ENCODE data around the gene PDCD7. TPM values are rescaled to one million over a fixed set of nuclear protein-coding genes. Genes with fewer than 3 reads are reported as not detected.

Gene PDCD7
- polyA plus RNA-seq, 2 of the 4 experiments (the other 2 are of a cell fraction) = 19.0 to 23.7 TPM

DNA sequence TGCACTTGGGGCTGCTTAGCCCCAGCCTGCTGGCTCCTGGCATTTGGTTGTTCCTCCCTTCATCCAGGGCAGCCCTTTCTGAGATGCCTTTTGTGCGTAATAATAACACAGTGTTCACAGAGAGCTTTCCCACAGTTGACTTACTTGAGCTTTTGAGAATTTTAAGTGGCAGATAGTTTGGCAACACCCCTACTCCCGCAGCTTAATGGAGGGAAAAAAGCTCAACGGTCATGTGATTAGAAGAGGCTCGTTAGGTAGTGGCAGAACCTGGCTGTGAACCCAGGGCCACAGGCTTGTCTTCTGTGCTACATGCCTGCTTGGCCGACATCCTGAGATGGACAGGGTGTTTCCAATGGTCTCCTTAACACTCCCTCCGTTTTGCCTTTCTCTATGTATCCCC is 52.3 kb downstream of the PDCD7 start:
- Histone ChIP-seq H3K4me3 (no peak overlapping the region), H3K4me1 (peaks cover 7% of the 10 kb centered on the region; the same call in 1 of the 3 replicates), H3K4me2 (no peak overlapping the region), H3K27ac (no peak overlapping the region), H3K9me3 (no peaks in the 10 kb centered on the region)
- POLR2A ChIA-PET = no interaction called here
- ATAC-seq = no peak
- WGBS (ENCODE audit: missing lambda C conversion rate) = 58% methylated on average over 6 of the region's 6 CpGs
- no peak for FAIRE-seq
- TF ChIP-seq KDM5A (IDR thresholded peaks at IDR 0.05) (no peak), NR3C1 (IDR thresholded peaks at IDR 0.05) (no peak)
- DNase-seq (ENCODE audit: low read depth in 1 of 2, low spot score in 1 of 2) = no peak
- CTCF ChIA-PET = interaction anchor here (1.4 to 32.9 kb wide), 4 partner anchors 20 to 350 kb away, joined by 4 to 1280 read pairs (median 130); partner anchors contain the start of genes MTFMT, RASL12 and SLC51B

DNA sequence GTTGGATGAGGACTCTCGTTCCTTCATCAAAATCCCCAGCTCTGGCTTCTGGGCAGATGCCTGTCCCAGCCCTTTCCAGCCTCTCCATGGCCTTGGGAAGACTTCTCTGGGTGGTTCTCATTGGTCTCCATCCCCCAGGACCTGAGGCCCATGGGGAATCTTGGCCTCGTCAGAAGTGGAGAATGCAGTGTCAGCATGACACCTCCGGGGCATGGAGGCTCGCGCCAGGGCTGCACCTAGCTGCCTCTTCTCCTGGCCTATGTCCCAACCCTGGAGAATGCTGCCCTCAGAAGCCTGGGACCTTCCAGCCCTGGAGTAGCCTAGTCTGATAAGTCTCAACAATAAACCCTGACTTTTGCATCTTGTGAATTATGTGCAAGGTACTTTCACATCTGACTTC is 54.0 kb downstream of the PDCD7 start:
- no peak overlapping the region for H3K4me3 ChIP-seq
- TF ChIP-seq SMC3 (IDR thresholded peaks at IDR 0.05) = no peak
- TF ChIP-seq FOXS1 (CRISPR knock-in tag; IDR thresholded peaks at IDR 0.05) = no peak
- peak; percentile 80 for TF ChIP-seq MAFK (IDR thresholded peaks at IDR 0.05; ENCODE audit: partially characterized antibody)
- TF ChIP-seq CHD4 (IDR thresholded peaks at IDR 0.05; ENCODE audit: borderline replicate concordance) = no peak
- TF ChIP-seq, protein P1, sequence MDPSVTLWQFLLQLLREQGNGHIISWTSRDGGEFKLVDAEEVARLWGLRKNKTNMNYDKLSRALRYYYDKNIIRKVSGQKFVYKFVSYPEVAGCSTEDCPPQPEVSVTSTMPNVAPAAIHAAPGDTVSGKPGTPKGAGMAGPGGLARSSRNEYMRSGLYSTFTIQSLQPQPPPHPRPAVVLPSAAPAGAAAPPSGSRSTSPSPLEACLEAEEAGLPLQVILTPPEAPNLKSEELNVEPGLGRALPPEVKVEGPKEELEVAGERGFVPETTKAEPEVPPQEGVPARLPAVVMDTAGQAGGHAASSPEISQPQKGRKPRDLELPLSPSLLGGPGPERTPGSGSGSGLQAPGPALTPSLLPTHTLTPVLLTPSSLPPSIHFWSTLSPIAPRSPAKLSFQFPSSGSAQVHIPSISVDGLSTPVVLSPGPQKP (IDR thresholded peaks at IDR 0.05; ENCODE audit: low read depth, low read length) = no peak
- no peak for TF ChIP-seq RFX5 (IDR thresholded peaks at IDR 0.05)
- no peak for TF ChIP-seq FOSL2 (IDR thresholded peaks at IDR 0.05)
- no peak for TF ChIP-seq FOSL2 (CRISPR knock-in tag; IDR thresholded peaks at IDR 0.05)
- DNase-seq (ENCODE audit: low read depth in 1 of 2, low spot score in 1 of 2) (no peak), ATAC-seq (no peak), FAIRE-seq (no peak)
- no peaks in the 10 kb centered on the region for H3K9me3 ChIP-seq
- peaks cover 7% of the 10 kb centered on the region; the same call in 1 of the 3 replicates for H3K4me1 ChIP-seq
- ChIA-PET POLR2A (no interaction called here), CTCF (interaction anchor here (1.9 to 32.9 kb wide), 8 partner anchors 22 to 348 kb away, joined by 5 to 1280 read pairs (median 16); partner anchors contain the start of genes MTFMT, RASL12, SLC51B and UBAP1L)
- no peak overlapping the region for H3K27ac ChIP-seq
- no peak overlapping the region for H3K4me2 ChIP-seq
- 92% methylated on average over 4 of the region's 5 CpGs for WGBS (ENCODE audit: missing lambda C conversion rate)

DNA sequence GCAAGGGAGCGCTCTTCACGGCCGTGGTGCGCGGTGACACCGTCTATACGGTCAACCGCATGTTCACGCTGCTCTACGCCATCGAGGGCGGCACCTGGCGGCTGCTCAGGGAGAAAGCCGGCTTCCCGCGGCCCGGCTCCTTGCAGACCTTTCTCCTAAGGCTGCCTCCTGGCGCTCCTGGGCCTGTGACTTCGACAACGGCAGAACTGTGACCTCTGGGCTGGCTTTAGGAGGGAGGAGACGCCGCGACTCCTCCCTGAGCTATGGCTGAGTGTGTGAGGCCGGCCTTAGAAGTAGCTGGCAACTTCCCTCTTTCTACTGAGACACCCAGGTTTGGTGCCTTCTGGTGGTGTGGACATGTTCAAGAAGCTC is 55.6 kb downstream of the PDCD7 start:
- WGBS (ENCODE audit: missing lambda C conversion rate) = 1% methylated on average over 11 of the region's 24 CpGs
- Histone ChIP-seq H3K9me3 (no peaks in the 10 kb centered on the region), H3K4me2 (peak overlapping the region; percentile 62), H3K27ac (peak overlapping the region; percentile 17 to 65; a peak in 5 of 6 replicates), H3K4me1 (peaks cover 7% of the 10 kb centered on the region; the same call in 1 of the 3 replicates), H3K4me3 (no peak overlapping the region)
- FAIRE-seq = no peak
- ATAC-seq = peak; percentile 93 to 98
- ChIA-PET CTCF (interaction anchor here (0.5 to 32.9 kb wide), 40 partner anchors 8 to 638 kb away, joined by 3 to 1280 read pairs (median 5); partner anchors contain the start of genes MTFMT, PARP16, RASL12 and SLC51B), POLR2A (no interaction called here)
- TF ChIP-seq, protein P2, sequence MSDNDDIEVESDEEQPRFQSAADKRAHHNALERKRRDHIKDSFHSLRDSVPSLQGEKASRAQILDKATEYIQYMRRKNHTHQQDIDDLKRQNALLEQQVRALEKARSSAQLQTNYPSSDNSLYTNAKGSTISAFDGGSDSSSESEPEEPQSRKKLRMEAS (IDR thresholded peaks at IDR 0.05) = peak; percentile 98
- TF ChIP-seq TP53 (CRISPR knock-in tag; IDR thresholded peaks at IDR 0.05) = 0 out of 2 replicates have a peak, but pooled peaks have one; percentile 44
- TF ChIP-seq RAD21 (conservative IDR thresholded peaks at IDR 0.05 in 1 of 2, IDR thresholded peaks at IDR 0.05 in 1 of 2) = peak; percentile 84 to 95
- TF ChIP-seq SMC3 (IDR thresholded peaks at IDR 0.05) = peak; percentile 100
- TF ChIP-seq, protein P3, sequence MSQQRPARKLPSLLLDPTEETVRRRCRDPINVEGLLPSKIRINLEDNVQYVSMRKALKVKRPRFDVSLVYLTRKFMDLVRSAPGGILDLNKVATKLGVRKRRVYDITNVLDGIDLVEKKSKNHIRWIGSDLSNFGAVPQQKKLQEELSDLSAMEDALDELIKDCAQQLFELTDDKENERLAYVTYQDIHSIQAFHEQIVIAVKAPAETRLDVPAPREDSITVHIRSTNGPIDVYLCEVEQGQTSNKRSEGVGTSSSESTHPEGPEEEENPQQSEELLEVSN (IDR thresholded peaks at IDR 0.05; ENCODE audit: borderline replicate concordance, low read depth) = peak; percentile 93
- peak; percentile 67; the same call in 1 of the 2 replicates for TF ChIP-seq MYC (IDR thresholded peaks at IDR 0.05; ENCODE audit: borderline replicate concordance, low read length)
- TF ChIP-seq, protein P4, sequence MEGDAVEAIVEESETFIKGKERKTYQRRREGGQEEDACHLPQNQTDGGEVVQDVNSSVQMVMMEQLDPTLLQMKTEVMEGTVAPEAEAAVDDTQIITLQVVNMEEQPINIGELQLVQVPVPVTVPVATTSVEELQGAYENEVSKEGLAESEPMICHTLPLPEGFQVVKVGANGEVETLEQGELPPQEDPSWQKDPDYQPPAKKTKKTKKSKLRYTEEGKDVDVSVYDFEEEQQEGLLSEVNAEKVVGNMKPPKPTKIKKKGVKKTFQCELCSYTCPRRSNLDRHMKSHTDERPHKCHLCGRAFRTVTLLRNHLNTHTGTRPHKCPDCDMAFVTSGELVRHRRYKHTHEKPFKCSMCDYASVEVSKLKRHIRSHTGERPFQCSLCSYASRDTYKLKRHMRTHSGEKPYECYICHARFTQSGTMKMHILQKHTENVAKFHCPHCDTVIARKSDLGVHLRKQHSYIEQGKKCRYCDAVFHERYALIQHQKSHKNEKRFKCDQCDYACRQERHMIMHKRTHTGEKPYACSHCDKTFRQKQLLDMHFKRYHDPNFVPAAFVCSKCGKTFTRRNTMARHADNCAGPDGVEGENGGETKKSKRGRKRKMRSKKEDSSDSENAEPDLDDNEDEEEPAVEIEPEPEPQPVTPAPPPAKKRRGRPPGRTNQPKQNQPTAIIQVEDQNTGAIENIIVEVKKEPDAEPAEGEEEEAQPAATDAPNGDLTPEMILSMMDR (IDR thresholded peaks at IDR 0.05) = peak; percentile 93
- TF ChIP-seq, protein P5, sequence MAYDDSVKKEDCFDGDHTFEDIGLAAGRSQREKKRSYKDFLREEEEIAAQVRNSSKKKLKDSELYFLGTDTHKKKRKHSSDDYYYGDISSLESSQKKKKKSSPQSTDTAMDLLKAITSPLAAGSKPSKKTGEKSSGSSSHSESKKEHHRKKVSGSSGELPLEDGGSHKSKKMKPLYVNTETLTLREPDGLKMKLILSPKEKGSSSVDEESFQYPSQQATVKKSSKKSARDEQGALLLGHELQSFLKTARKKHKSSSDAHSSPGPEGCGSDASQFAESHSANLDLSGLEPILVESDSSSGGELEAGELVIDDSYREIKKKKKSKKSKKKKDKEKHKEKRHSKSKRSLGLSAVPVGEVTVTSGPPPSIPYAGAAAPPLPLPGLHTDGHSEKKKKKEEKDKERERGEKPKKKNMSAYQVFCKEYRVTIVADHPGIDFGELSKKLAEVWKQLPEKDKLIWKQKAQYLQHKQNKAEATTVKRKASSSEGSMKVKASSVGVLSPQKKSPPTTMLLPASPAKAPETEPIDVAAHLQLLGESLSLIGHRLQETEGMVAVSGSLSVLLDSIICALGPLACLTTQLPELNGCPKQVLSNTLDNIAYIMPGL (CRISPR knock-in tag; IDR thresholded peaks at IDR 0.05; ENCODE audit: borderline replicate concordance) = 0 out of 2 replicates have a peak, but pooled peaks have one; percentile 31
- peak; percentile 80; the same call in 1 of the 2 replicates for TF ChIP-seq HOXB5 (CRISPR knock-in tag; IDR thresholded peaks at IDR 0.05)
- TF ChIP-seq, protein P6, sequence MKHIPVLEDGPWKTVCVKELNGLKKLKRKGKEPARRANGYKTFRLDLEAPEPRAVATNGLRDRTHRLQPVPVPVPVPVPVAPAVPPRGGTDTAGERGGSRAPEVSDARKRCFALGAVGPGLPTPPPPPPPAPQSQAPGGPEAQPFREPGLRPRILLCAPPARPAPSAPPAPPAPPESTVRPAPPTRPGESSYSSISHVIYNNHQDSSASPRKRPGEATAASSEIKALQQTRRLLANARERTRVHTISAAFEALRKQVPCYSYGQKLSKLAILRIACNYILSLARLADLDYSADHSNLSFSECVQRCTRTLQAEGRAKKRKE (CRISPR knock-in tag; IDR thresholded peaks at IDR 0.05; ENCODE audit: low read depth) = peak; percentile 51; the same call in 1 of the 2 replicates
- no peak for TF ChIP-seq ZFP36 (IDR thresholded peaks at IDR 0.05; ENCODE audit: borderline replicate concordance, partially characterized antibody)
- no peak for TF ChIP-seq EP300 (IDR thresholded peaks at IDR 0.05)
- no peak for TF ChIP-seq NPAS2 (CRISPR knock-in tag; IDR thresholded peaks at IDR 0.05; ENCODE audit: borderline replicate concordance)
- TF ChIP-seq KDM1A (IDR thresholded peaks at IDR 0.05; ENCODE audit: low read depth) = no peak
- DNase-seq (ENCODE audit: low read depth in 1 of 2, low spot score in 1 of 2) = peak; percentile 91 to 92
